Coronary artery (tissue), 2 donors: ENCODE data around the gene TMPRSS6.

ENCODE experiments used
- DNase-seq: peaks from one replicate; pipeline ENCODE4 v3.0.0-alpha.2; 2017; ENCODE audit warnings: low spot score
- H3K27ac ChIP-seq, 2 donors: fragments of 200-600 bp; sonication (generic); one replicate each; pipeline ENCODE4 v1.5.1; 2016 to 2019
- H3K4me3 ChIP-seq: fragments of 200-600 bp; sonication (generic); 2 replicates; pipeline ENCODE4 v1.5.1; 2016; ENCODE audit warnings: mild to moderate bottlenecking, moderate library complexity
- CTCF ChIP-seq: fragments of 200-600 bp; sonication (generic); IDR thresholded peaks from one replicate; pipeline ENCODE4 v1.5.1; 2019; ENCODE audit warnings: antibody characterized with exemption

TMPRSS6 gene

GRCh38 chr22:37023743-37024338 lies 85.7 kb downstream of the TMPRSS6 start:
- no peak for DNase-seq
- TF ChIP-seq CTCF, result no peak
- Histone ChIP-seq H3K4me3 (no peak overlapping the region), H3K27ac (no peak overlapping the region)

DNA sequence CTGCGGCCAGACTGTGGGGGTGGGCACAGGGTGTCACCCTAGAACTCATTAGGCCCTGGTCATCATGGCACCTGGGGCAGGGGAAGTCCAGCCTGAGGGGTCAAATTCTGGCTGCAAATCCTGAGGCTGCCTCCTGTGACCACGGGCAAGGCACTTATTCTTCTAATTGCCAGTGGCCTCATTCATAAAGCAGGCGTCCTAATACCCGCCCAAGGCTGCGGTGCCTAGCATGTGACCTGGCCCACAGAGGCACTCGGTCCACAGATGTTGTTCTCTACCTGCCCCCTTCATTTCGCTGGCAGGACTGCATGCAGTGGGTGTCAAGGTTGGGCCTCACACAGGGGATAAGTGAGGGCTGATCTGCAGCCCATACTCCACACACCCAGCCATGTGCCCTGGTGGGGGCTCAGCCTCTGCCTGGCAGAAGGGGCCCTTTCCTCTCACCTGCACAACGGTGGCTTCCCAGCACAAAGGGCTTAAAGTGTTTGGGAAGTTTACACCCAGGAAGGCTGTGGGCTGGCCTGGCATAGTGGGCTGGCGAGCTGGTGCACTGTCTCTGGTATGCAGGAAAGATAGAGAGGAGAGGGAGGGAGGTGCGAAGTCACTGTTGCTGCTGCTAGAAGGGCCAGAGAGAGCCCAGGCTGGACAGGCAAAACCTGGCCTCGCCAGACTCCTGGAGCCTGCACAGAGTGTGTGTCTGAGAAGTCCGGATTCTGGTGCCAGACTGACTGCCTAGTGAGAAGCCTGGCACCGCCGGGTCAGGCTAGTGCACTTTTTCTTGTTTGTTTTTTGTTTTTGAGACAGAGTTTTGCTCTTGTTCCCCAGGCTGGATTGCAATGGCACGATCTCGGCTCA lies 86.8 kb downstream of the TMPRSS6 start:
- DNase-seq, result no peak
- no peak overlapping the region for H3K4me3 ChIP-seq
- no peak for TF ChIP-seq CTCF
- H3K27ac ChIP-seq, result no peak overlapping the region

- Histone ChIP-seq H3K27ac (no peak overlapping the region), H3K4me3 (no peak overlapping the region)
- DNase-seq, result no peak
- TF ChIP-seq CTCF, result peak; percentile 60
Observed at GRCh38 chr22:37021710-37022482, 87.6 kb downstream of the TMPRSS6 start.

DNA sequence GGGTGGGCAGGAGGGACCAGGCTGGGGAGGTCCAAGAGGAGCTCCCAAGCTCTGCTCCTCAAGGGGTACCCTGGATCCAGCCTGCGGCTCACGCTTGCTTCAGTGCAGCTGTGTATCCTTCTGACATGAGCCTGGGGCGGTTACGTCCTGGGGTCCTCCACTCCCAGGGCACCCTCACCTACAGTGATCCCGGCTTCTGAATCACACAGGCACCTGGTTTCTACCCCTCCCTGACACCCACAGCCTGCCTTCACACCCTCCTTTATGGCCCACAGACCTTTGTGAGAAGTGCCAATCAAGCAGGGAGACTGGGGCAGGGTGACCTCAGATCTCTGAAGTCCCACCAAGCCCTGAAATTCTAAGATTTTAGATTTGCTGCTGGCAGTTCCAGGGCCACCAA lies 88.5 kb downstream of the TMPRSS6 start:
- DNase-seq, result no peak
- H3K27ac ChIP-seq, result no peak overlapping the region
- peak overlapping the region; percentile 95 for H3K4me3 ChIP-seq
- TF ChIP-seq CTCF, result no peak

GRCh38 chr22:37020192-37020479 lies 89.4 kb downstream of the TMPRSS6 start:
- TF ChIP-seq CTCF, result no peak
- no peak for DNase-seq
- peak overlapping the region; percentile 95 for H3K4me3 ChIP-seq
- peak overlapping the region; percentile 81 to 97 for H3K27ac ChIP-seq

DNA sequence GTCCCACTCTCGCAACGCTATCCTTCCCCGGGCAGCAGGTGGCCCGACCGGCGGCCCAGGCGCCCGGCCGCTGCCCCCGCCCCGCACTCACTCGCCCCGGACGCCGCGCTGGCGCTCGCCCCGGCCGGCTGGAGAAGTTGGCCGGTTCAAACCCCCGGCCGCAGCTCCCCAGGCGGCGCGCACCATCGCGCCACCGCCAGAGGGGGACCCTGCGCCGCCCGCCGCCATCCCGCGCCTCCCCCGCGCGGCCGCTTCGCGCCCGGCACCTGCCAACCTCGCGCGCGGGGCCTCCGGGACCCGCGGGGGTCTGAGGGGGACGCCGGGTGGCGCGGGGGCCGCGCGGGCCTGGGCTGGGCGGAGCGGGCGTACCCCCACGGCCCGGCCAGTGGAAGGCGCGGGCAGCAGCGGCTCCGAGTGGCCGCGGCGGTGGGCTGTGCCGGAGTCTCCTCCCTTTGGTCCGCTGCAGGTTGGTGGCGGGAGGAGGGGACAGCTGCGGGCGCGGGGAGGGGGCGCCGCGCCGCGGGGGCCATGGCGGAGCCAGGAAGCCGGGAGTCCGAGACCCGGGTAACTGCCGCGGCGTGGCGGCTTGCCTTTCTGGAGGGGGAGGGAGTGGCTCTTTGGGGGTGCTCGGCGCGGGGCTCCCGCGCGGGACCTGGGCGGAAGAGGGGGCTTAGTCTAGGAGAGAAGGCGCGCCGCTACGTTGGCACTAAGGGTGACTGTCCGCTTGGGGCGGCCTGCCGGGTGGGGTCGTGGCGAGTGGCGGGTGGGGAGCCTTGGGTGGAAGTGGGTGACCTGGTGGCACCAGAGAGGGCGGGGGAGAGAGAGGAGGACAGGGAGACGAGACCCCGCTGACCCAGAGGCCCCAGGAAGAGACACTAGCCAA lies 90.0 kb downstream of the TMPRSS6 start, which contains the start of the genes MPST and TST:
Gene MPST (plus strand): TSS at position 434 of the 883 bp plus-strand sequence. CDS start 95 bp downstream, at position 529.
Gene TST (minus strand): TSS at position 139 of the 883 bp plus-strand sequence. CDS start 715 bp downstream, outside the sequence.
- H3K4me3 ChIP-seq, result peak within 1 kb of the TSS; percentile 95
- no peak for TF ChIP-seq CTCF
- no peak for DNase-seq
- H3K27ac ChIP-seq, result peak within 1 kb of the TSS; percentile 81 to 97
